ENCODE data around the gene ADAM12.
"Not testable (repeated sequence)": the region's sequence is repeated elsewhere in the genome, so short reads cannot be mapped to it uniquely, and the experiment has no call there.

The ADAM12 gene

GRCh38 chr10:126185676-126186447 lies 202.4 kb downstream of the ADAM12 start:
- no peak overlapping the region for H3K27ac ChIP-seq
- TF ChIP-seq CTCF (IDR thresholded peaks at IDR 0.05): no peak
- H3K4me3 ChIP-seq: no peak overlapping the region
- DNase-seq (ENCODE audit: low spot score): no peak

GRCh38 chr10:126181626-126182025 lies 206.7 kb downstream of the ADAM12 start:
- no peak overlapping the region for H3K27ac ChIP-seq
- H3K4me3 ChIP-seq: no peak overlapping the region
- DNase-seq (ENCODE audit: low spot score): no peak
- TF ChIP-seq CTCF (IDR thresholded peaks at IDR 0.05): no peak

- DNase-seq (ENCODE audit: low spot score): no peak
- TF ChIP-seq CTCF (IDR thresholded peaks at IDR 0.05): no peak
- no peak overlapping the region for H3K27ac ChIP-seq
- no peak overlapping the region for H3K4me3 ChIP-seq
Observed at GRCh38 chr10:126179637-126180036, 208.6 kb downstream of the ADAM12 start.

- Histone ChIP-seq H3K4me3 (no peak overlapping the region), H3K27ac (no peak overlapping the region)
- DNase-seq (ENCODE audit: low spot score): no peak
- no peak for TF ChIP-seq CTCF (IDR thresholded peaks at IDR 0.05)
Observed at GRCh38 chr10:126177417-126178030, 210.8 kb downstream of the ADAM12 start.

- DNase-seq (ENCODE audit: low spot score): no peak
- no peak for TF ChIP-seq CTCF (IDR thresholded peaks at IDR 0.05)
- Histone ChIP-seq H3K4me3 (no peak overlapping the region), H3K27ac (no peak overlapping the region)
Observed at GRCh38 chr10:126175641-126176262, 212.5 kb downstream of the ADAM12 start.

GRCh38 chr10:126172755-126173154 lies 215.5 kb downstream of the ADAM12 start:
- not testable (repeated sequence) for H3K4me3 ChIP-seq; H3K27ac ChIP-seq; DNase-seq (ENCODE audit: low spot score)

GRCh38 chr10:126171555-126171954 lies 216.7 kb downstream of the ADAM12 start:
- no peak for DNase-seq (ENCODE audit: low spot score)
- H3K27ac ChIP-seq: no peak overlapping the region
- no peak overlapping the region for H3K4me3 ChIP-seq
- no peak for TF ChIP-seq CTCF (IDR thresholded peaks at IDR 0.05)

All from coronary artery (tissue), 2 donors.